UCSD-AML1 (cell line): ENCODE results near the gene TMEM91.
"Not testable (repeated sequence)": the region's sequence is repeated elsewhere in the genome, so short reads cannot be mapped to it uniquely, and the experiment has no call there.

Source experiments
- DNase-seq: peaks from one replicate; lab custom pipeline; 2025; ENCODE audit not compliant: unreplicated experiment; lab: John Stamatoyannopoulos, UW

TMEM91 gene

DNA sequence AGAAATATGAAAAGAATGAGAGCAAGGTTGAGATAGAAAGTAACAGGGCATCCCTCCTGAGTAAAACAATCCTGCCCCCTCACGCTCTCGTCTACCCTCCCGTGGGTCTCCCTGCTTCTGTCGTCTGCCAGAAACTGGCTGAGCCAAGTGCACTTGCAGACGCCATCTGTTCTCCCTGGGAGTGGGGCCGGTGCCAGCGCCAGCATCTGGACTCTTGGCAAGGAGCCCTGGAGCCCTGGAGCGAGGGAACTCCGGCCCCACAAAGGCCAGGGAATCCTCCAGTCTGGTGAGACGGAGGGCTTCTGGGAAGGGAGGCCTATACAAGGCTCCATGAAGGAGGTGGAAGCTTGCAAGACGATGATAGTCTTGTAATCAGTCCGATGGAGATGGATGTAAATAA is 2.3 kb upstream of the TMEM91 start:
- DNase-seq: no peak

- DNase-seq: no peak
Observed at GRCh38 chr19:41376998-41377365, 649 bp downstream of the TMEM91 start.

DNA sequence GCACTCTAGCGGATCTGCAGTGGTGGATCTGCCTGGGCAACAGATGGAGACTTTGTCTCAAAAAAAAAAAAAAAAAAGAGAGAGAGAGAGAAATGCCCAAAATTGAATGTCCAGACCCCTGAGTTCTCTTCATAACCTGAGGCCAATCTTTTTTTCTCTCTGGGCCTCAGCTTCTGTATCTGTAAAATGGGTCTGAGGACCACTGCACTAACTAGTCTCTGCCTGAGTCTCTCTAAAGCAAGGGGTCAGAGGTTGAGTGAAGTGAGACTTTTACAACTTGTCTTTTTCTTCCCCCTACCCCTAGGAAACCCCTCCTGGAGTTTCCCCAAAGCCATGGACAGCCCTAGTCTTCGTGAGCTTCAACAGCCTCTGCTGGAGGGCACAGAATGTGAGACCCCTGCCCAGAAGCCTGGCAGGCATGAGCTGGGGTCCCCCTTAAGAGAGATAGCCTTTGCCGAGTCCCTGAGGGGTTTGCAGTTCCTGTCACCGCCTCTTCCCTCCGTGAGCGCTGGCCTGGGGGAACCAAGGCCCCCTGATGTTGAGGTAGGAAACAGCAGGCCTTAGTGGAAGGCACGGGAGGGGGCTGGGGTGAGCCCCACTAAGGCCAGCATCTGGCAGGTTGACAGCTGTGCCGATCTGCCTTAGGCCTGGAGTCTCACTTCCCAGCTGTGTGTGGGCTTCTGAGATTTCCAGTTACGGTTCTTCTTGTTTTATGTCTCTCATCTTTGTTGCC is 1.8 kb downstream of the TMEM91 start:
- DNase-seq: no peak

DNA sequence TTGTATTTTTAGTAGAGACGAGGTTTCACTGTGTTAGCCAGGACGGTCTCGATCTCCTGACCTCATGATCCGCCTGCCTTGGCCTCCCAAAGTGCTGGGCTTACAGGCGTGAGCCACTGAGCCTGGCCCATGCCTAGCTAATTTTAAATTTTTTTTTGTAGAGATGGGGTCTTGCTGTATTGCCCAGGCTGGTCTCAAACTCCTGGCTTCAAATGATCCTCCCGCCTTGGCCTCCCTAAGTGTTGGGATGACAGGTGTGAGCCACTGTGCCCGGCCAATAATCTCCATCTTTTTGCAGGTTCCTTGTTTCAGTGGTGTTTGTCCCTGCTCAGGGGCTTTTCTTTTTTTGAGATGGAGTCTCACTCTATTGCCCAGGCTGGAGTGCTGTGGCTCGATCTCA is 5.2 kb downstream of the TMEM91 start:
- not testable (repeated sequence) for DNase-seq

- no peak for DNase-seq
Observed at GRCh38 chr19:41384351-41384750, 8.0 kb downstream of the TMEM91 start.

GRCh38 chr19:41386442-41386841 is 10.1 kb downstream of the TMEM91 start:
- no peak for DNase-seq

DNA sequence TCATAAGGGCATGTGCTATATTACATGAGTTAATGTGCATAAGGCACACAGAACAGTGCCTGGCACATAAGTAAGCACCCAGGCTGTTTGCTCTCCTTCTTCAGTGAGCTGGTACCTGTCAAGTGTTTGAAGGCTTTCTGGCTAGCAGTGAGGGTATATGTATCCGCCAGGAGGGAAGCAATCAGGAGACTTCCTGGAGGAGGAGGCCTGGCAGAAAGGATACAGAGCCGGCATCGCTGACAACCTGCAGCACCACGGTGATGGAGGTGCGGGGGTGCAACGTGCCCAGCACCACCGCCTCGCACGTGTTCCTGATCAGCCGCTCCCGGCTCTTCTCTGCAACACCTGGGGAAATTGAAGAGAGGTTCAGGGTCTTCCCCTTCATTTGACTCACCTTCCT is 15.3 kb downstream of the TMEM91 start:
- DNase-seq: no peak

DNA sequence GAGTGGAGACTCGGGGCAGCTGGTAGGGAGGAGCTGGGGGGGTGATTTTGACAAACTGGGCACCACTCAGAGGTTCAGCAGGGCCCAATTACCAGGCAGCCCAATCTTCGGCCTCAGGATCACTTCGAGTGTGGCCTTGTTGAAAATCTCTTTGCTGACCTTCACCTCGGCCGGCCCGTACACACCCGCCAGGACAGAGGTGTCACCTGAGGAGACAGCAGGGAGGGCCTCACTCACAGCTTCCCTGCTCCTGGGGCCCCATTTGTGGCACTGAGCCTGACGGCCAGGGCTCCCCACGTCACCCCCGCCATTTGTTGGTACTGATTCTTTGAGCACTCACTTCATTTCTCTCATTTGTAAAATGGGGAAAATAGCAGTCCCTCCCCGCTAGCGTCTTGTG is 16.4 kb downstream of the TMEM91 start:
- DNase-seq: no peak

DNA sequence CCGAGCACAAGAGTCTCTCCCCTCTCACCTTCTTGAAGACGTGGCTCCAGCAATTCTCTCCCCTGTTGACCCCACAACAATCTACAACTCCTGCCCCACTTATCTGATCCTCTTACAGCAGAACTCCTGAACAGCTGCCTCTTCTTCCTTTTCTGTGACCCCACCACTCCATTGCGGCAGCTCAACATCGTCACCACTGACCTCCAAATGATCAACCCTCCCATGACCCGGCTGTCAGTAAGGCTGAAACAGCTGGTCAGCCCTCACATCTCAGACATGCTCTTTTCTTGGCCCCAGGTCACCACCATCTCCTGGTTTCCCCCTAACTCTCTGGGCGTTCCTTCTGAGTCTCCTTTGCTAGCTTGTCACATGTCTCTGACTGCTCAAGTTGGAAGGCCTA is 19.0 kb downstream of the TMEM91 start:
- no peak for DNase-seq

DNA sequence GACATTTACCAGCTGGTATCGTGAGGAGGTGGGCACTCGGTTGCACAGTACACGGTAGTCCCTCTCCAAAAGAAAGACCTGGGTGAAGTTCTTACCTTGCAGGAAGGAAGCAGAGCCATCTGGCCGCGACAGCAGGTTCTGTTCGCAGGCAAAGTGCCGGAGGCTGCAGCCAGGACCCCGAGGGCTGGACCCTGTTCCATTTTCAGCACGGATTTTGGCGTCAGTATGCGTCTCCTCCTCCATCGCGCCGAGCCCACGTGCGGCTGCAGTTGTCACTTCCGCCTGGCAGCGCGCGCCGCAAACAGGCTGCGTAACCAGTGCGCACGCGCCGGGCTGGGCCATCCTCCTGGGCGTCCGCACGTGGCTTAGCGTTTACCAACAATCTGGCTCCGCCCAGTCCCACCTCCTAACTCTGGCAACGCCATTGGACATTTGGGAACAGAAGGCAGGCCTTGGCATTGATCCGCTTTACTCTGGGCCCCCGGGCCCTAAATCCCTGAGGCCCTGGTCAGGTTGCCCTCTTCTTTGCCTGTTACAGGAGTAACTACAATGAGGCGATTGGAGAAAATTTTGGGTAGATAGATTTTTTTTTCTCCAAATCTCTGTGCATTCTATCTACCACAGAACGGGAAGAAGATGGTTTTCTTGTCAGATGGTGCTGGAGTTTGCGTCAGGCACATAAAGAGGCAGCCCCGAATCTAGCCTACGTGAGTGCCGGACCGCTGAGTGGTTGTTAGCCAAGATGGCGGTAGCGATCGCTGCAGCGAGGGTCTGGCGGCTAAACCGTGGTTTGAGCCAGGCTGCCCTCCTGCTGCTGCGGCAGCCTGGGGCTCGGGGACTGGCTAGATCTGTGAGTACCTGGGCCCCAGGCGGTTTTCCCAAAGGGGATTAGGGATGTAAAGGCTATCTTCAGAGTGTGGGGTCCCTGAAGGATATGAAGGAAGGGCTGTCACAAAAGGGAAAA is 21.0 kb downstream of the TMEM91 start, which contains the start of the genes BCKDHA and EXOSC5:
Gene BCKDHA, plus strand, starts transcription at position 733 of the 964 bp plus-strand sequence. Its CDS starts 10 bp downstream, at position 743.
Gene EXOSC5, minus strand, starts transcription at position 274 of the 964 bp plus-strand sequence. Its CDS starts 31 bp downstream, at position 243.
- peak; percentile 99 for DNase-seq

- DNase-seq: no peak
Observed at GRCh38 chr19:41398050-41398418, 21.7 kb downstream of the TMEM91 start.

- DNase-seq: no peak
Observed at GRCh38 chr19:41398598-41398997, 22.3 kb downstream of the TMEM91 start.

- no peak for DNase-seq
Observed at GRCh38 chr19:41399091-41399490, 22.8 kb downstream of the TMEM91 start.

DNA sequence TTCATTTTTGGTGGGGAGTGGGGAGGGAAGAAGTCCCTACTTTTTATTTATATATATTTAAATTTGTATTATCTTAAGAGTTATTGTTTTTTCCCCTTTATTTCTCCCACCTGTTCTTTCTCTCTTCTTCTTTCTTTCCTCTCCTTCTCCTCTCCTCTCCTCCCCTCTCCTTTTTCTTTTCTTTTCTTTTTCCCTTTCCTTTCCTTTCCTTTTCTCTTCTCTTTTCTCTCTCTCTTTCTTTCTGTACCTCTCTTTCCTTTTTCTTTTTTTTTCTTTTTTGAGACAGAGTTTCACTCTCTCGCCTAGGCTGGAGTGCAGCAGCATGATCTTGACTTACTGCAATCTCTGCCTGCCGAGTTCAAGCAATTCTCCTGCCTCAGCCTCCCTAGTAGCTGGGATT is 23.2 kb downstream of the TMEM91 start:
- DNase-seq: no peak

- no peak for DNase-seq
Observed at GRCh38 chr19:41401483-41401882, 25.1 kb downstream of the TMEM91 start.

GRCh38 chr19:41402010-41402409 is 25.7 kb downstream of the TMEM91 start:
- no peak for DNase-seq

DNA sequence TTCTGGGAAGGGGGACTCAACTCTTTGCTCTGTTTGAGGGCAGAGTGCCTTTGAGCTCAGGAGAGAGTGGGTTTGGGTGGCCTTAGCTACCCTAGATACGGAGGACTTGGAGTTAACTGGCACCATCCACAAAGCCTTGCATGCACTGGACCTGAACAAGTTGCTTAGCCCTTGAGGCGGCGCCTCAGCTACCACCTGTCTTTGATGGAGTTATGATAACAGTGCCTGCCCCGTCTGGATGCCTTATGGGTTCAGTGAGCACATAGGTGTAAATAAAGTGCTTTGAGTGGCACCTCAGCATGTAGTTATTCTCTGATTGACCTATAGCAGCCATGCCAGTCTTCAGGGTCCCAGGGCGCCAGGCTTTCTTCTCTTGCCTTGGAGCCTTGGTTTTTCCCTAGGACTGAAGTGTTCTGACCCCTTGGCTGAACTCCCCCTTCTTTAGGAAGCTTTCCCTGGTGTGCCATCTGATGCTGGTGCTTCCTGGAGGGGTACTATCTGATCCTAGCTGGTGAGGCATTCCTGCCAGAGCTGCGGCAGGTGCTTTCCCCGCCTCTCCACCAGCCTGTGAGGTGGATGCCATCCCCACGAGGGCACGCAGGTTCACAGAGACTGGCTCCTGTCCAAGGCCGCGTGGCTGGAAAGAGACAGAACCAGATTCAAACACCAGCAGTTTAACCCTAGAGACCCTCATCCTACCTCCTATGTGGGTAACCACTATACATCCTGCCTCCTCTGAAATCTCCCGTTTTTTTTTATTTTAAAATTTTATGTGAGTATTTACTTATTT is 27.0 kb downstream of the TMEM91 start:
- no peak for DNase-seq

DNA sequence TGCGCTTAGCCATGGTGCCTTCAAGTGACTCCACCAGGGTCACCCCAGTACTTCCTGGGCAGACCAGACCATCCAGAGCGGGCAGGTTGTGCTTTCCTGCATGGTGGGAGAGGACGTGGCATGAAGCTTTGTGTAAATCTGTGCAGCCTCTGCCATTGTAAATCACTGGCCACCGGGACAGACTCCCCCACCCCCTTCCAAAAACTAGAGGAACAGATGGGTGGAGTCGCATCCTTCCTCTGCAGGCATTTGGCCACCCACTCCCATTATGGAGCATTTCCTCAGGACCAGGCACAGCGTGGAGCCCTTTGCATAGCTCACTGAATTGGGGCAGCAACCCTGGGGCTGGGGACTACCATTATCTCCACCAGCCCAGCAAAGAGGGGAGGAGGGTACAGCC is 29.4 kb downstream of the TMEM91 start:
- no peak for DNase-seq

- DNase-seq: peak; percentile 58
Observed at GRCh38 chr19:41407271-41407670, 30.9 kb downstream of the TMEM91 start.

DNA sequence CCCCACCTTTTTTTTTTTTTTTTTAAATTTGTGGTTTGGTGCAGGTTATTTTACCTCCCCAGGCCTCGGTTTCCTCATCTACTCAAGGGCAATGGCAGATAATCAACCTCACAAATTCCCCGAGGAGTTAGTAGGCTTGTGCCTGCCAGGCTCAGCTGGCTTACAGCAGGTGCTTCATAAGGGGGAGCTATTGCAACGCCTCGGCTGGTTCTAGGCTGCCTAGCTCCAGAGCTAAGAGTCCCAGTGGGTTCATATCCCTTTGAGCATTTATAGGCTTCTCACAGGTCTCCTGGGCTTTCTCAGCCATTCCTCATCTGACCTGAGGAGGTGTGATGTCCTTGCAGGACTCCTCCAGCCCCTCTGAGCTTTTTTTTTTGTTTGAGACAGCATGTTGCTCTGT is 31.9 kb downstream of the TMEM91 start:
- DNase-seq: peak; percentile 36

DNA sequence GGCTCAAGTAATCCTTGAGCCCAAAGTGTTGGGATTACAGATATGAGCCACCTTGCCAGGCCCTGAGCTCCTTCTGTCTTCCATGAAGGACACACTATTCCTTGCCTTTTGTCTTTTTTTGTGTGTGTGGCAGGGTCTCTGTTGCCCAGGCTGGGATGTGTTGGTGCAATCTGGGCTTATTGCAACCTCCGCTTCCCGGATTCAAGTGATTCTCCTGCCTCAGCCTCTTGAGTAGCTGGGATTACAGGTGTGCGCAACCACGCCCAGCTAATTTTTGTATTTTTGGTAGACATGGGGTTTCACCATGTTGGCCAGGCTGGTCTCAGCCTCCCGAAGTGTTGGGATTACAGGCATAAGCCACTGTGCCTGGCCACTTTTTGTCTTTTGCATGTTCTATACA is 32.5 kb downstream of the TMEM91 start:
- not testable (repeated sequence) for DNase-seq
